GM19468 (cell line): Measurements from ENCODE around the gene LRP2BP.
"Not testable (repeated sequence)": the region's sequence is repeated elsewhere in the genome, so short reads cannot be mapped to it uniquely, and the experiment has no call there.

ENCODE experiments used
- ATAC-seq: cut with Tn5 transposase; IDR thresholded peaks from one replicate; pipeline ENCODE4 v1.9.1; 2021; ENCODE audit warnings: mild to moderate bottlenecking, moderate library complexity, moderate number of reproducible peaks; ENCODE audit not compliant: unreplicated experiment; ENCODE audit errors: extremely low read depth

LRP2BP gene

DNA sequence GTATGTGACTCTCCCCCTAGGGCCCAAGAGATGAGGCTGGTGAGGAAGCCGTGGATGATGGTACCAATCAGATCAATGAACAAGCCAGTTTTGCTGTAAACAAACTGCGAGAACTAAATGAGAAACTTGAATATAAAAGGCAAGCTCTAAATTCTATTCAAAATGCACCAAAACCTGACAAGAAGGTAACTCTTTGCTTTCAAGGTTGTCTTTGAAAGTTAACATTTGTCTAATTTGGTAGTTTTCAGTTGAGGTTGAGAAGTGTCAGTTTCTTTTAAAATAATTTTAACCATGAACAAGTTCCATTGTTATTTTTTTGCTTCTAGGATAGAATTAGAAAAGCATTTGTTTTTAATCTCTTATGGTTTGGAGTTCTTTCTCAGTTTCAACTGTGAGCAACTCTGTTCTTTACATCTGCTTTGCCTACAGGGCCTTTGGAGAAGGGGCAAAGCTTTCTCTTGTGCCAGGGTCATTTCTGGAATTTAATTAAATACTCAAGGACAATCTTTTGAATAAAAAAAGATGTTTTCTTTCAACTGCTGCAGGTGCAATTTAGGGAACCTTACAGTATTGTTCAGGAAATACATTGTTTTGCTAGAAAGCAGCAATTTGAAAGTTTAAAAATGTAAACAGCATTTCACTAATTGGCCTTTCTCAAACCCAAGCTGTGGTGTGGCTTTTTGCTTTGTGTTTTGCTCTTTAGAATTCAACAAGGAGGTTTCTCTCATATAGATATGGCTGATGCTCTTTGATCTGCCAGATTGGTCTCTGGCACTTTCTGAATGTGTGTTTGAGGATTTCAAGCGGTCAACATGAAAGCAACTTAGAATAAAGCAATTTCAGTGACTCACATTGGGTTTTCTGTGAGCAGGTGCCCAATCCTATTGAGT, 62.9 kb downstream of the LRP2BP start:
- ATAC-seq, result peak; percentile 63

DNA sequence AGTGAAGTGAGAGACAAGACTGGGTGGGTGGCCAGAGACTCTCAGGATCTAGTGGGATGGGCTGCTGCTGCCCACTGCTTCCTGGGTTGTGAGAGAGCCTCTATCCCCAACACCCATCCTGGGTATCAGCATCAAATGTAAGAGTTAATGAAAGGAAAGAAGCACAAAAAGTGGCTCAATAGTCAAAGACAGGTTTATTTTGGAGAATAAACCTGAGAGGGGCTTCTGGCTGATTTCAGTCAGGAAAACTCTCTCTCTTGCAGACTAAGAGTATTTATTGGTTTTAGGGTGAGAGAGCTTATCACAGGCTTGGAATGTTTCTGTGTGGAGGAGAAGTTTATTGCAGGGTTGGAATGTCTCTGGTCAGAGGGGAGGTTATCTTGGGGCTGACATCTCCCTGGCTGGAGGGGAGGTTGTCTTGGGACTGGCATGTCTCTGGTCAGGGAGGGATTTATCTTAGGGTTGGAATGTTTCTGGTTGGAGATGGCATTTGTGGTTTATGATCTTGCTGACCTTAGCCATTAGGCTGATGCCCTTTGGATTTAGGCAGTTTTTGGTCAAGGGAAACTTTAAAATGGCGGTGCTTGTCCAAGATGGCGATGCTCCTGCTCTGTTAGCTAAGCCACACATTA, 65.7 kb downstream of the LRP2BP start:
- ATAC-seq, result not testable (repeated sequence)

DNA sequence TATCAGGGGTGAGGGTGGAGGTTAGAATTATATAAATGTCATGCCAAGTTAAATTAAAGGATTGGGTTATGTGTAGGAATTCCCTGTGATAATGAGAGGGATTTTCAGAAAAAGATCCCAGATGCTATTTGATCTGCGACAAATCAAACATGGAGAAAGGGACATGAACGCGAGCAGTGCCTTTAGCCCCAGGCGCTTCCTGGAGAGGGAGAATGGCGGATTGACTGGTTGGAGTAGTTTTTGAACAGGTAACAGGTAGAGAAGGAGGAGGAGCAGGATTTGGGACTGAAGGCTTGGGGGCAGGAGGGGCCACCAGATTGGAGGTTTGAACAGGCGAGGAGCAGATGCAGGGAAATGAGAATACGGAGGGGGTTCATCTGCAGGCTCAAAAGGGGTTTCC, 67.1 kb downstream of the LRP2BP start:
- ATAC-seq, result no peak

DNA sequence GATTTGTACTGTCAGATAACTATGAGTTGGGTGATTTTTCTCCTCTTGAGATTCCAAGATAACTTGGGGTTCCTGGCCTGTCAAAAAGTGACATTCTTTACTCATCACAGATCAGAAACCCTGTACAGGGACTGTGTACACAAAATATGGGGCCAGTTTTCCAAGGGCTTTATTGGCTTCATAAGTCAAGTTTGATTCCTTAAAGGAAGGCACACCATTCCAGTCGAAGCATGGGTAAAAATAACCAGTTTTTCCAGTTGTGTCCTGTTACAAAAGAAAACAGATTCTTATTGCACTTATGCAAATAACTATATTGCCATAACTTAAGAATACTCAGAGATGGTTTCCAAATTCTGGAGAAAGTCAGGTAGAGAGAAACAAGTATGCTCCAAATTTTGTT, 70.0 kb downstream of the LRP2BP start:
- ATAC-seq, result not testable (repeated sequence)

DNA sequence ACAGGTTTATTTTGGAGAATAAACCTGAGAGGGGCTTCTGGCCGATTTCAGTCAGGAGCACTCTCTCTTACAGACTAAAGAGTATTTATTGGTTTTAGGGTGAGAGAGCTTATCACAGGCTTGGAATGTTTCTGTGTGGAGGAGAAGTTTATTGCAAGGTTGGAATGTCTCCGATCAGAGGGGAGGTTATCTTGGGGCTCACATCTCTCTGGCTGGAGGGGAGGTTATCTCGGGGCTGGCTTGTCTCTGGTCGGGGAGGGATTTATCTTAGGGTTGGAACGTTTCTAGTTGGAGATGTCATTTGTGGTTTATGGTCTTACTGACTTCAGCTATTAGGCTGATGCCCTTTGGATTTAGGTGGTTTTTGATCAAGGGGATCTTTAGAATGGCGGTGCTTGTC, 71.4 kb downstream of the LRP2BP start:
- not testable (repeated sequence) for ATAC-seq

DNA sequence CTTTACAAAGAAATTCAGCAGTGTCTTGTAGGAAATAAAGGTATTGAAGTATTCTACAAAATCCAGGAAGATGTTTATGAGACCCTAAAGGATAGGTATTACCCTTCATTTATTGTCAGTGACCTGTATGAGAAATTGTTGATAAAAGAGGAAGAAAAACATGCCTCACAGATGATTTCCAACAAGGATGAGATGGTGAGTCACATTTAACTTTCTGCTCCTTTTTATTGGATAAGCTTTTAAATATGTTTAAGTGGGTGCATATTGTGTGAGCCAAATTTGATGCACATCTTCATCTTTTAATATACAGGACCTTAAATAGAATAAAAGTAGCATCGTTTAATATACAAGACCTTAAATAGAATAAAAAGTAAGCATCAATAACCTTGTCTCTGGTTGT, 72.1 kb downstream of the LRP2BP start:
- ATAC-seq, result no peak

DNA sequence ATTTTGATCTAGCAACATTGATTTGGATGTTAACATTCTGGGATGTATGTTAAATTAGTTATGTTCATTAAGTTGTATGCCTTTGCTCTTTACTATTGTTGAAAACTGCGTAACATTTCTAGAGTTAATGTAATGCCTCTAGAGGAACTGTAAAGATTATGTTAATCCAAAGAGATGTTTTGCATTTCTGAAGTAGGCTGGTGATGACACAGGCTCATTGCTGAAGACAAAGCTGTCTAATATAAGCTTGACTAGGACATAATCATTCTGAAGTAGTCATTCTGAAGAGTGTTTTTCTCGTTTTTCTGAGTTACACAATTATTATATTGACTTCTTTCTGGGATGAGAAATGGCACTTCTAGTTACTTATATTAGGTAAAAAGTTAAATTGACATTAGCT, 72.9 kb downstream of the LRP2BP start:
- no peak for ATAC-seq

DNA sequence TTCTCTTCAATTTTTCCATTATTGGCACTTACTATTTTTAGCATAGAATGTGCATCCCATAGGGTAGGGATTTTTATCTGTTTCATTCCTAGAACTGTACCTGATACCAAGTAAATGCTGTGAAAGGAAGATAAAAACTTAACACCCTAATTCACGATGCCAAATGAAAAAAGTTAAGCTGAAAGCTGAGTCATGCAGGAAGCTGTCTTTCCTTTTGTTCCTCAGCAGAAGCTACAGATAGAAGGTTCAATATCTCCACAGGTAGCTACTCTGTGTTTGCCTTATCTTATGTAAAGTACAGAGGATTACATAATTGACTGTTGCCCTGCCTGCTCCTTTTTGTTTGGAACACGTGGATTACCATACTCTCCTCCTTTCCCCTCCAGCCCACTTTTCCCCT, 77.0 kb downstream of the LRP2BP start:
- ATAC-seq, result no peak

DNA sequence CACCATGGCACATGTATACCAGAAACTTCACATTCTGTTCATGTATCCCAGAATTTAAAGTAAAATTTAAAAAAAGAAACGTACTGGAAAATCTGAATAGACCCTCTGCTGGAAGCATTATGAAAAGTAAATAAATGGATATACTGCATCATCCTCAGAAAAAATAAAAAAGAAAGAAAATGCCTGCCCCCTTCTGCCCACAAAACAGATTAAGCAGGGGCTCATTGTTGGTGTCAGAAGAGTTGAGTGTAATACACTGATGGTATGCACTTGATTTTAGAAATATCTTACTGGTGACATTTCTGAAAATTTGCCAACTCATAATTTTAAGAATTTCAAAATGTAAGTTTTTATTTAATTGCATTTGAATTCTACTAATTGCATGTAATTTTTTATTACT, 77.8 kb downstream of the LRP2BP start:
- no peak for ATAC-seq

DNA sequence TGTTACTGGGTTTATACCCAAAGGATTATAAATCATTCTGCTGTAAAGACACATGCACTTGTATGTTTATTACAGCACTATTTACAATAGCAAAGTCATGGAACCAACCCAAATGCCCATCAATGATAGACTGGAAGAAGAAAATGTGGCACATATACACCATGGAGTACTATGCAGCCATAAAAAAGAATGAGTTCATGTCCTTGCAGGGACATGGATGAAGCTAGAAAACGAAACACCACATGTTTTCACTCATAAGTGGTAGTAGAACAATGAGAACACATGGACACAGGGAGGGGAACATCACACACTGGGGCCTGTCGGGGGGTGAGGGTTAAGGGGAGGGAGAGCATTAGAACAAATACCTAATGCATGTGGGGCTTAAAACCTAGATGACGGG, 78.3 kb downstream of the LRP2BP start:
- not testable (repeated sequence) for ATAC-seq
